Astrocyte (in vitro differentiated cells and primary cell): ENCODE results near the gene GRAP. TPM values are rescaled to one million over a fixed set of nuclear protein-coding genes. Genes with fewer than 3 reads are reported as not detected.
"Not testable (repeated sequence)": the region's sequence is repeated elsewhere in the genome, so short reads cannot be mapped to it uniquely, and the experiment has no call there.

ENCODE experiments used
- DNase-seq: peaks from one replicate; pipeline ENCODE4 v3.0.0-alpha.2; 2010; ENCODE audit warnings: low read depth
- FAIRE-seq: peaks from 2 replicates; lab custom pipeline; 2011; peaks lifted over from hg19 to GRCh38; lab: Jason Lieb, UNC
- H2AFZ ChIP-seq: 2 replicates; pipeline ENCODE4 v1.6.0; 2012; ENCODE audit warnings: low read depth, low read length, inconsistent platforms
- H3K27ac ChIP-seq: 2 replicates; pipeline ENCODE4 v1.5.1; 2011; ENCODE audit warnings: low read depth, low read length, inconsistent platforms
- H3K27me3 ChIP-seq: 2 replicates; pipeline ENCODE4 v1.6.0; 2011; ENCODE audit warnings: low read length, inconsistent platforms; ENCODE audit not compliant: insufficient read depth
- H3K36me3 ChIP-seq: 2 replicates; pipeline ENCODE4 v1.5.1; 2011; ENCODE audit warnings: low read length, inconsistent platforms; ENCODE audit not compliant: insufficient read depth
- H3K4me1 ChIP-seq: 2 replicates; pipeline ENCODE4 v1.5.1; 2011; ENCODE audit warnings: low read length, inconsistent platforms; ENCODE audit not compliant: insufficient read depth
- H3K4me2 ChIP-seq: 2 replicates; pipeline ENCODE4 v1.6.0; 2012; ENCODE audit warnings: low read length, inconsistent platforms
- H3K4me3 ChIP-seq: 2 replicates; pipeline ENCODE4 v1.5.1; 2011; ENCODE audit warnings: low read depth, mild to moderate bottlenecking, low read length, inconsistent platforms; ENCODE audit not compliant: insufficient read depth
- H3K79me2 ChIP-seq: 2 replicates; pipeline ENCODE4 v1.6.0; 2012; ENCODE audit warnings: mild to moderate bottlenecking, low read length, inconsistent platforms; ENCODE audit not compliant: insufficient read depth
- H3K9ac ChIP-seq: 2 replicates; pipeline ENCODE4 v1.6.0; 2012; ENCODE audit warnings: mild to moderate bottlenecking, low read length, inconsistent platforms
- H3K9me3 ChIP-seq: 2 replicates; pipeline ENCODE4 v1.5.1; 2012; ENCODE audit warnings: low read depth, mild to moderate bottlenecking, low read length, inconsistent platforms; ENCODE audit not compliant: insufficient read depth
- H4K20me1 ChIP-seq: 2 replicates; pipeline ENCODE4 v1.6.0; 2012; ENCODE audit warnings: low read length, inconsistent platforms; ENCODE audit not compliant: insufficient read depth
- H3K27ac Mint-ChIP-seq: one replicate; pipeline ENCODE4 v1.8.0; 2021; ENCODE audit warnings: mild to moderate bottlenecking, mixed read lengths; ENCODE audit not compliant: unreplicated experiment
- H3K27me3 Mint-ChIP-seq: one replicate; pipeline ENCODE4 v1.8.0; 2021; ENCODE audit warnings: low read depth, mixed read lengths; ENCODE audit not compliant: unreplicated experiment
- H3K36me3 Mint-ChIP-seq: one replicate; pipeline ENCODE4 v1.8.0; 2021; ENCODE audit warnings: low read depth, mixed read lengths; ENCODE audit not compliant: unreplicated experiment
- H3K4me1 Mint-ChIP-seq: one replicate; pipeline ENCODE4 v1.8.0; 2021; ENCODE audit warnings: low read depth, mixed read lengths; ENCODE audit not compliant: unreplicated experiment
- H3K4me3 Mint-ChIP-seq: one replicate; pipeline ENCODE4 v1.8.0; 2021; ENCODE audit warnings: mild to moderate bottlenecking, moderate library complexity, mixed read lengths; ENCODE audit not compliant: unreplicated experiment
- H3K9me3 Mint-ChIP-seq: one replicate; pipeline ENCODE4 v1.8.0; 2021; ENCODE audit warnings: mild to moderate bottlenecking, mixed read lengths; ENCODE audit not compliant: unreplicated experiment
- CTCF ChIP-seq: IDR thresholded peaks from 2 replicates; pipeline ENCODE4 v1.5.1; 2011; ENCODE audit warnings: low read depth, mild to moderate bottlenecking, inconsistent platforms, low read length, moderate library complexity; ENCODE audit not compliant: insufficient read depth
- EZH2 ChIP-seq: IDR thresholded peaks from 2 replicates; pipeline ENCODE4 v1.6.1; 2012; ENCODE audit warnings: mild to moderate bottlenecking, low read length, inconsistent platforms; ENCODE audit not compliant: insufficient read depth
- total RNA-seq: library from RNA; stranded (reverse); gene quantifications from 2 replicates; pipeline ENCODE4 v1.2.1, GENCODE V29; 2021

The GRAP gene
- total RNA-seq, 1 donor from 2014 or later = 0.30 TPM

DNA sequence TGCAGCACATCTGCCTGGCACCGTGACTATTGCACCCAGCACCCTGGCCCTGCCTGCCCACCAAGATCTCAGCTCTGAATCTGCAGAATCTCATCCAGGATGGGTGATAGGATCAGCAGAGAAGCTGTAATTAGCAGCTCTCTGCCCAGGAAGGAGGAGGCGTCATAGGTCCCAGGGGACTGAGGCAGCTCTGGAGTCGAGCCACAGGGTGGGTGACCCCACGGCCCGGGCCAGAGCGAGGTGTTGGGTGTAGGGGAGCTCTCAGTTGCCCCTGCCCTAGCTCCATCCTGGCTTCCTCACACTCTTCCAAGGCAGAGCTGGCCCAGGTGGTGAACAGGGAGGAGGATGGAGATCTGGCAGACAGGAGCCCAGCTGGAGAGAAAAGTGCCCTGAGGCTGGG is 24.0 kb downstream of the GRAP start:
- Mint-ChIP-seq H3K27me3 (peaks cover 30% of the 10 kb centered on the region), H3K4me1 (peaks cover 4% of the 10 kb centered on the region)
- TF ChIP-seq EZH2 = no peak
- TF ChIP-seq CTCF = no peak

DNA sequence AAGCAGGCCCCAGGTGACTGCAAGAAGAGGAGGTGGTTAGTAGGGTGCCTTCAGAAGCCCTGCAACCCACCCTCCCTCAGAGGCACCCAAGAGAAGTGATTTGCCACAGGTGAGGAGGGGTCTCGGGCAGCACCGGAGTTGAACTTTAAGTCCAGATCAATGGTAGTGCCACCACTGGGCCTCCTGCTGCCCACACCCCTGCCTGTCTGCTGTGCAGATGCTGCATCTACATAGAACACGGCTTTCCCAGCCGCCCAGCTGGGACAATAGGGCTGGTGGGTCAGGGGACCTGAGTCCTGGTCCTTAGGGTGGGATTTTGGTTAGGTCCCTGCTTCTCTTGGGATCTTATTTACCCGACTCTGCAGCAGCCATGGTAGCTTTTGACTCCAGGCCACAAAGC is 24.6 kb downstream of the GRAP start:
- no peaks in the 10 kb centered on the region for H3K9me3 ChIP-seq
- peaks cover 4% of the 10 kb centered on the region for H3K4me1 Mint-ChIP-seq
- H3K27ac ChIP-seq = no peak overlapping the region
- no peak overlapping the region for H2AFZ ChIP-seq
- H3K27ac Mint-ChIP-seq = no peak overlapping the region
- peaks cover 3% of the 10 kb centered on the region for H3K27me3 ChIP-seq
- TF ChIP-seq CTCF (no peak), EZH2 (no peak)
- H3K4me2 ChIP-seq = no peak overlapping the region
- H3K79me2 ChIP-seq = no peaks in the 10 kb centered on the region
- H3K9ac ChIP-seq = no peak overlapping the region
- H3K4me3 ChIP-seq = no peak overlapping the region
- DNase-seq (no peak), FAIRE-seq (no peak)
- H3K36me3 Mint-ChIP-seq = no peaks in the 10 kb centered on the region
- H3K27me3 Mint-ChIP-seq = peaks cover 33% of the 10 kb centered on the region
- H4K20me1 ChIP-seq = no peaks in the 10 kb centered on the region
- H3K36me3 ChIP-seq = no peaks in the 10 kb centered on the region
- no peaks in the 10 kb centered on the region for H3K4me1 ChIP-seq
- H3K9me3 Mint-ChIP-seq = no peaks in the 10 kb centered on the region
- H3K4me3 Mint-ChIP-seq = no peak overlapping the region

More for the DNA sequence above, 24.0 kb downstream of the GRAP start:
- Histone ChIP-seq H3K79me2 (no peaks in the 10 kb centered on the region), H3K4me1 (no peaks in the 10 kb centered on the region), H3K27me3 (peaks cover 3% of the 10 kb centered on the region), H3K4me2 (no peak overlapping the region), H3K9me3 (no peaks in the 10 kb centered on the region), H3K4me3 (no peak overlapping the region), H3K27ac (no peak overlapping the region), H2AFZ (no peak overlapping the region), H4K20me1 (no peaks in the 10 kb centered on the region), H3K9ac (no peak overlapping the region), H3K36me3 (no peaks in the 10 kb centered on the region)
- FAIRE-seq (no peak), DNase-seq (no peak)
- H3K27ac Mint-ChIP-seq = no peak overlapping the region
- H3K4me3 Mint-ChIP-seq = no peak overlapping the region
- no peaks in the 10 kb centered on the region for H3K9me3 Mint-ChIP-seq
- no peaks in the 10 kb centered on the region for H3K36me3 Mint-ChIP-seq

DNA sequence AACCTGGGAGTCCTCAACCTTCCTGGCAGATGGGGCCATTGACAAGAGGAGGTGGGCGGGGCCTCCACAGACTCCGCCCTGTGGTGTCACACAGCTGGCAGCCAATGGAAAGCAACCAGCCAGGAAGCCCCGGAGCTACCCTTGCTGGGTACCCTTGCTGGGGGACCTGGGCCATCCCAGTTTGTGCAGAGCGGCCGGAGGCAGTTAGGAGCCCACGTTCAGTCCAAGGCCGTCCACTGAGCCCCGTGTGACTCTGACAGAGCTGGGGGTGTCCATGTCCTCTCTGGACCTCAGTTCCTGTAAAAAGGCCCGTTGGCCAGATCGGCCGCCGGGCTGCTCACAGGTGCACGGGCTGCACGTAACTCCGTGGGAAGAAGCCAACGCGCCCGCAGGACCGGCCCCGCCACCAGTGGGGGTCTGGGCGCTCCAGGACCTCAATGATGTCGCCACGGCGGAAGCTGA is 25.1 kb downstream of the GRAP start:
- no peaks in the 10 kb centered on the region for H4K20me1 ChIP-seq
- Mint-ChIP-seq H3K27me3 (peaks cover 37% of the 10 kb centered on the region), H3K9me3 (no peaks in the 10 kb centered on the region), H3K4me1 (peaks cover 4% of the 10 kb centered on the region), H3K36me3 (no peaks in the 10 kb centered on the region), H3K4me3 (no peak overlapping the region), H3K27ac (no peak overlapping the region)
- H3K27ac ChIP-seq = no peak overlapping the region
- H3K4me1 ChIP-seq = no peaks in the 10 kb centered on the region
- peaks cover 3% of the 10 kb centered on the region for H3K27me3 ChIP-seq
- H3K4me3 ChIP-seq = no peak overlapping the region
- no peaks in the 10 kb centered on the region for H3K36me3 ChIP-seq
- H3K9me3 ChIP-seq = no peaks in the 10 kb centered on the region
- TF ChIP-seq CTCF = no peak
- TF ChIP-seq EZH2 = no peak
- DNase-seq = no peak
- H3K9ac ChIP-seq = no peak overlapping the region
- no peak overlapping the region for H2AFZ ChIP-seq
- no peak for FAIRE-seq
- no peaks in the 10 kb centered on the region for H3K79me2 ChIP-seq
- no peak overlapping the region for H3K4me2 ChIP-seq

- H3K9ac ChIP-seq, H3K27ac Mint-ChIP-seq, H3K4me1 Mint-ChIP-seq, DNase-seq, FAIRE-seq, H3K27me3 ChIP-seq, H3K4me1 ChIP-seq, H3K9me3 ChIP-seq, H2AFZ ChIP-seq, H3K4me3 ChIP-seq, H3K79me2 ChIP-seq, H3K9me3 Mint-ChIP-seq, H3K4me2 ChIP-seq, H3K27ac ChIP-seq, H3K4me3 Mint-ChIP-seq, H3K36me3 ChIP-seq, H3K36me3 Mint-ChIP-seq, H4K20me1 ChIP-seq: not testable (repeated sequence)
- H3K27me3 Mint-ChIP-seq = peaks cover 38% of the 10 kb centered on the region
Observed at GRCh38 chr17:19021011-19021621, 25.6 kb downstream of the GRAP start.
